ENCODE results near the gene HMGCS2. TPM values are rescaled to one million over a fixed set of nuclear protein-coding genes. Genes with fewer than 3 reads are reported as not detected.

HMGCS2 gene
- total RNA-seq, 4 donors from 2014 or later = not detected

- Histone ChIP-seq H3K4me1 (peaks cover 0 to 6% (median 0%) of the 10 kb centered on the region in 4 donors), H3K27ac (peak overlapping the region in 1 of 4 donors; percentile 22), H3K27me3 (no peaks in the 10 kb centered on the region), H3K4me3 (no peak overlapping the region), H3K36me3 (no peaks in the 10 kb centered on the region), H3K9me3 (no peaks in the 10 kb centered on the region)
- DNase-seq (ENCODE audit: low spot score in 2 of 2) = no peak
- no peak for TF ChIP-seq EP300 (IDR thresholded peaks at IDR 0.05)
- no peak for TF ChIP-seq CTCF (IDR thresholded peaks at IDR 0.05)
- no peak for TF ChIP-seq POLR2A (IDR thresholded peaks at IDR 0.05)
- WGBS, 2 donors = 84 to 88% methylated on average over 13 of the region's 13 CpGs
Measured at GRCh38 chr1:119778886-119779560, 10.3 kb upstream of the HMGCS2 start.

GRCh38 chr1:119778359-119778758, 9.7 kb upstream of the HMGCS2 start:
- 92 to 93% methylated on average over 6 of the region's 6 CpGs for WGBS, 2 donors
- Histone ChIP-seq H3K27ac (no peak overlapping the region), H3K4me1 (peaks cover 0 to 6% (median 0%) of the 10 kb centered on the region in 4 donors), H3K9me3 (no peaks in the 10 kb centered on the region), H3K36me3 (no peaks in the 10 kb centered on the region), H3K27me3 (no peaks in the 10 kb centered on the region), H3K4me3 (no peak overlapping the region)
- DNase-seq (ENCODE audit: low spot score in 2 of 2) = no peak
- TF ChIP-seq CTCF (IDR thresholded peaks at IDR 0.05) (no peak), POLR2A (IDR thresholded peaks at IDR 0.05) (no peak), EP300 (IDR thresholded peaks at IDR 0.05) (no peak)

GRCh38 chr1:119774746-119775490, 6.2 kb upstream of the HMGCS2 start:
- Histone ChIP-seq H3K36me3 (no peaks in the 10 kb centered on the region), H3K4me1 (peaks cover 0 to 4% (median 0%) of the 10 kb centered on the region in 4 donors), H3K27ac (no peak overlapping the region), H3K9me3 (no peaks in the 10 kb centered on the region), H3K27me3 (no peaks in the 10 kb centered on the region), H3K4me3 (no peak overlapping the region)
- TF ChIP-seq EP300 (IDR thresholded peaks at IDR 0.05) = no peak
- no peak for TF ChIP-seq CTCF (IDR thresholded peaks at IDR 0.05)
- TF ChIP-seq POLR2A (IDR thresholded peaks at IDR 0.05) = no peak
- WGBS, 2 donors = 72 to 78% methylated on average over 7 of the region's 7 CpGs
- DNase-seq (ENCODE audit: low spot score in 2 of 2) = no peak

GRCh38 chr1:119773711-119774241, 5.1 kb upstream of the HMGCS2 start:
- TF ChIP-seq EP300 (IDR thresholded peaks at IDR 0.05) (no peak), CTCF (IDR thresholded peaks at IDR 0.05) (no peak), POLR2A (IDR thresholded peaks at IDR 0.05) (no peak)
- Histone ChIP-seq H3K9me3 (no peaks in the 10 kb centered on the region), H3K4me3 (no peak overlapping the region), H3K4me1 (no peaks in the 10 kb centered on the region), H3K36me3 (no peaks in the 10 kb centered on the region), H3K27me3 (no peaks in the 10 kb centered on the region), H3K27ac (no peak overlapping the region)
- 76% methylated on average over 3 of the region's 3 CpGs for WGBS, 2 donors
- no peak for DNase-seq (ENCODE audit: low spot score in 2 of 2)

GRCh38 chr1:119772298-119772697, 3.6 kb upstream of the HMGCS2 start:
- H3K9me3 ChIP-seq = no peaks in the 10 kb centered on the region
- no peaks in the 10 kb centered on the region for H3K36me3 ChIP-seq
- 94 to 95% methylated on average over 2 of the region's 2 CpGs for WGBS, 2 donors
- no peak overlapping the region for H3K27ac ChIP-seq
- TF ChIP-seq CTCF (IDR thresholded peaks at IDR 0.05) (no peak), EP300 (IDR thresholded peaks at IDR 0.05) (no peak), POLR2A (IDR thresholded peaks at IDR 0.05) (no peak)
- no peaks in the 10 kb centered on the region for H3K4me1 ChIP-seq
- H3K4me3 ChIP-seq = no peak overlapping the region
- no peak for DNase-seq (ENCODE audit: low spot score in 2 of 2)
- no peaks in the 10 kb centered on the region for H3K27me3 ChIP-seq

All from tibial nerve (tissue), 4 donors.